ENCODE results near the gene ENHO.

DNA sequence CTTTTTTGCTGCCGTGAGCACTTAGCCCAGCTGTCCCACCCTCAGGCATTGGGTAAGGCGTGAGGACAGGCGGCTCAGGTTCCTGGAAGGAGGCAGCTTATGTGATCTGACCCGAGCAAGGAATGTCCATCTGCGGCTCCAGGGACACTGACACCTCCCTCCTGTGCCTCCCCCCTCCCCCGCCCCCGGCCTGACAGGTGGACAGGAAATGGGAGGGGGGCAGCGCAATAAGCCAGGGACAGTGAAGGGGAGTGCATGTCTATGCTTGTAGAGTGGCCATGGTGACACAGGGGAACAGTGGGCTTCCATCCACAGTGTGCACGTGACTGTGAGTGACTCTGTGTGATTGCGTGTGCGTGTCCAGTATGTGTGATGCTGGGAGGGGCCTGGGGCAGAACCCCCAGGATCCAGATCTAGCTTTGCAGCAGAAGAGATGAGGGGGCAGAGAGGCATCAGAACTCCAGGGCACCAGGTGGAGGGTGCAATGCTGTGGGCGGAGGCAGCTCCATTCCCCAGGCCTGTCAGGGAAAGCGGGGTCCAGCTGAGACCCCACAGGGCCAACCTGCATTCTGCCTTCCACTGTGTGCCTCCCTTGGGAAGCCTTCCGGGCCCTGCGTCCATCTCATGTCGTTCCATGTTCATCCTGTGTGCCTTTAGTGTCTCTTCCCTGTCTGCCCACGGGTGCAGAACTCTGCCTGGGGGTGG, 36.3 kb upstream of the ENHO start:
- TF ChIP-seq, protein P1, sequence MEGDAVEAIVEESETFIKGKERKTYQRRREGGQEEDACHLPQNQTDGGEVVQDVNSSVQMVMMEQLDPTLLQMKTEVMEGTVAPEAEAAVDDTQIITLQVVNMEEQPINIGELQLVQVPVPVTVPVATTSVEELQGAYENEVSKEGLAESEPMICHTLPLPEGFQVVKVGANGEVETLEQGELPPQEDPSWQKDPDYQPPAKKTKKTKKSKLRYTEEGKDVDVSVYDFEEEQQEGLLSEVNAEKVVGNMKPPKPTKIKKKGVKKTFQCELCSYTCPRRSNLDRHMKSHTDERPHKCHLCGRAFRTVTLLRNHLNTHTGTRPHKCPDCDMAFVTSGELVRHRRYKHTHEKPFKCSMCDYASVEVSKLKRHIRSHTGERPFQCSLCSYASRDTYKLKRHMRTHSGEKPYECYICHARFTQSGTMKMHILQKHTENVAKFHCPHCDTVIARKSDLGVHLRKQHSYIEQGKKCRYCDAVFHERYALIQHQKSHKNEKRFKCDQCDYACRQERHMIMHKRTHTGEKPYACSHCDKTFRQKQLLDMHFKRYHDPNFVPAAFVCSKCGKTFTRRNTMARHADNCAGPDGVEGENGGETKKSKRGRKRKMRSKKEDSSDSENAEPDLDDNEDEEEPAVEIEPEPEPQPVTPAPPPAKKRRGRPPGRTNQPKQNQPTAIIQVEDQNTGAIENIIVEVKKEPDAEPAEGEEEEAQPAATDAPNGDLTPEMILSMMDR (IDR thresholded peaks at IDR 0.05) = no peak
- no peak for TF ChIP-seq POLR2A (IDR thresholded peaks at IDR 0.05)

All from ovary (tissue), 3 donors.